ENCODE measurements around the gene BRD2. TPM values are rescaled to one million over a fixed set of nuclear protein-coding genes. Genes with fewer than 3 reads are reported as not detected.

The BRD2 gene
- total RNA-seq, 1 experiment from 2014 or later, result 222 TPM

GRCh38 chr6:32945108-32945760 is 23.2 kb upstream of the BRD2 start:
- ATAC-seq (no peak), DNase-seq (ENCODE audit: low spot score) (no peak)
- Mint-ChIP-seq H3K9me3 (no peaks in the 10 kb centered on the region), H3K27ac (no peak overlapping the region), H3K27me3 (ENCODE audit: low read depth) (no peaks in the 10 kb centered on the region), H3K4me1 (peaks cover 17% of the 10 kb centered on the region), H3K4me3 (no peak overlapping the region), H3K36me3 (no peaks in the 10 kb centered on the region)
- ChIA-PET POLR2A (no interaction called here), CTCF (interaction anchor here (1.0 to 6.1 kb wide), 3 partner anchors 8 to 77 kb away, joined by 3 to 82 read pairs (median 8); partner anchors contain the start of gene HLA-DMA)
- TF ChIP-seq ERG (CRISPR knock-in tag; IDR thresholded peaks at IDR 0.05) (no peak), ARID4B (CRISPR knock-in tag; IDR thresholded peaks at IDR 0.05; ENCODE audit: borderline replicate concordance) (no peak), CDX4 (CRISPR knock-in tag; IDR thresholded peaks at IDR 0.05; ENCODE audit: borderline replicate concordance) (no peak), SOX15 (CRISPR knock-in tag; IDR thresholded peaks at IDR 0.05) (no peak), FOXP4 (CRISPR knock-in tag; IDR thresholded peaks at IDR 0.05) (no peak), ZNF121 (CRISPR knock-in tag; IDR thresholded peaks at IDR 0.05) (no peak)

- no peak overlapping the region for H3K4me3 Mint-ChIP-seq
- DNase-seq (ENCODE audit: low spot score), result no peak
- peaks cover 14% of the 10 kb centered on the region for H3K4me1 Mint-ChIP-seq
- ATAC-seq, result no peak
- ChIA-PET POLR2A (no interaction called here), CTCF (no interaction called here)
- no peak overlapping the region for H3K27ac Mint-ChIP-seq
- no peak for TF ChIP-seq CREM (CRISPR knock-in tag; IDR thresholded peaks at IDR 0.05)
- H3K27me3 Mint-ChIP-seq (ENCODE audit: low read depth), result no peaks in the 10 kb centered on the region
- no peaks in the 10 kb centered on the region for H3K36me3 Mint-ChIP-seq
- H3K9me3 Mint-ChIP-seq, result no peaks in the 10 kb centered on the region
These were observed 22.4 kb upstream of the BRD2 start for GRCh38 chr6:32945953-32946352.

GRCh38 chr6:32946893-32947292 is 21.5 kb upstream of the BRD2 start:
- Mint-ChIP-seq H3K9me3 (no peaks in the 10 kb centered on the region), H3K4me1 (peaks cover 7% of the 10 kb centered on the region; the same call in 1 of the 2 replicates), H3K4me3 (no peak overlapping the region), H3K36me3 (no peaks in the 10 kb centered on the region), H3K27ac (no peak overlapping the region), H3K27me3 (ENCODE audit: low read depth) (no peaks in the 10 kb centered on the region)
- ChIA-PET CTCF (interaction anchor here (0.6 to 2.6 kb wide), 12 partner anchors 10 to 119 kb away, joined by 3 to 44 read pairs (median 5); partner anchors contain the start of genes BRD2, PSMB9, TAP1 and TAP2), POLR2A (no interaction called here)
- TF ChIP-seq NFYB (CRISPR knock-in tag; conservative IDR thresholded peaks at IDR 0.05; ENCODE audit: low read depth), result no peak
- no peak for ATAC-seq
- DNase-seq (ENCODE audit: low spot score), result no peak

Data from WTC11 (cell line).